DMS 273 treated with DMSO at 0.1 percent for 48 hours (cell line): ENCODE data around the gene SFXN5.

ENCODE experiments used
- DNase-seq: peaks from one replicate; lab custom pipeline; 2025; lab: John Stamatoyannopoulos, UW

The SFXN5 gene

DNA sequence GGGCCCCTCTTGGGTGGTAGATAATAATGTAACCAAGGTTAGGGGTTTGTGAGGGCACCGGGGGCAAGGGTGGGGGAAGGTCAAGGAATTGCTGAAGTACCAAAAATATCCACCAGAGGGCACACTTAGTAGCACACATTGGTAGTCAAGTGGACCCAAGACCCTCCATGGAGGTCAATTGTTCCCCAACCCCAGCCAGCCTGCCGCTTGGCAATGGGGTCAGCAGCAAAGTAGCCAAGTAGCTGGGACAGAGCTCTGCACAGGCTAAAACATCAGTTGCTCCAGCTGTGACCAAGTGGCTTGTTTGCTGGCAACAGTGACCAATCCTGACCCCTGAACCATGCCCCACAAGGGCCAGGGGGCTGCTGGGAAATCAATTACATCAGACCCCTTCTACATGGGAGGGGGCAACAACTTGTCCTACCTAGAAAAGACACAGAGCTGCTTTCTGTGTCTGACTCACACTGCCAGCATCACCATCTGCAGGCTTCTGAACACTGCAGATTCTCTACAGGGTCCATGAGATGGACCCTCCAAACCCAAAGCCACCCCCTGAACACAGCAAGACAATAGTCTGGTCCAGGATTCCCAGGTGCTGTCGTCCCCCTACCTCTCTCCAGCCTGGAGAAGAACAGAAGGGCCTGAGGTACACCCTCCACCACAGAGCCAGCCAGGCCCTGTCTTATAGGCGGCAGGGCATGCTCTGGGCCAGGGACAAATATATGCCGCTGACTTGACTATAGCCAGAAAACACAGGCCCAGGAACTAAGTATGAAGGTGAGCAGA, 78.2 kb downstream of the SFXN5 start:
- DNase-seq = no peak

DNA sequence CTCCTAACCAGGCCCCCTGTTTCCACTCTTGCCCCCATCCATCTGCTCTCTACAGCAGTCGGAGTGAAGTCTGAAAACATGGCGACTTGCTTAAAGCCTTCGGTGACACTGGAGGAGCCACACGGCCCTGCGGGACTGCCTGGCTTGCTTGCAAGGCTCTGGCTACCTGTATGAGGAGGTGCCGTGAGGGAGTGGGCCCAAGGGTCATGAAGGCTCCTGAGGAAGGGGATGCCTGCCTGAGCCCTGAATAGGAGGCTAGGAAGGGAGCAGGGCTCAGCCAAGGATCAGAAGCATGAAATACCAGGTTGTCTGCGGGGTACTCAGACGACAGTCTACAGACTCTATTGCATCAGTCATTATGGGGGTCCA, 78.8 kb downstream of the SFXN5 start:
- no peak for DNase-seq

- DNase-seq = no peak
Observed at GRCh38 chr2:72991980-72992733, 79.4 kb downstream of the SFXN5 start.

- DNase-seq = no peak
Observed at GRCh38 chr2:72991439-72991725, 80.1 kb downstream of the SFXN5 start.

DNA sequence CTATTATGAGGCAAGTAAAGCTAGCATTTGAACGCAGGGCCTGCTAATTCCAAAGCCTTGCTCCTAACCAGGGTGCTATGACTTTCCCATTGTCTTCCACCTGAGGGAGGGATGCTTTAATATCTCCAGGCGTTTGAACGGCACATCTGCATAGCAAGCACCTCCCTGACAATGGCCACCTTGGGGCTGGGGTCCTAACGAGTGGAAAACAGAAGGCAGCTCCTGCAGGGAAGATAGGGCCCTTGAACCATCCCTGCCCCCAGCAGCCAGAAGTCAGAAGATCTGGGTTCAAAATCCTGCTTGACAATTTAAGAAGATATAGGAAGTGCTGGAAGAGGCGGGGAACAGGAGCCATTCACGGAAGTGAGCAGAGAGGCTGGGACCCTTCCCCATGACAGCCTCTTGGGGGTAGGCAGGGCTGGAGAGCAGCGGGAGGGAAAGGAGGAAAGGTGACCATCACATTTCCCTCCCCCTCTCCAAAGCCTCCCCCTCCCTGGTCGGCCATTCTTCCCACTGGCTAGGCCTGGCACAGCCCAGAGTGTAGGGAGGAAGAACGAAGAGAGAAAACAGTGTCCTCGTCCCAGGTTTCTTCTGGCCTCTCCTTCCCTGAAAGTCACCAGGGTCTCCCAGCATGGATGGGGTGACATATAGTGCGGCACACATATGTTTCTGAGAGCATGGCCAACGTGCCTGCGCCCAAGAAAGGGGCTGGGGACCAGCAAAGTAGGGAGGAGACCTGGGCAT, 80.6 kb downstream of the SFXN5 start:
- no peak for DNase-seq

DNA sequence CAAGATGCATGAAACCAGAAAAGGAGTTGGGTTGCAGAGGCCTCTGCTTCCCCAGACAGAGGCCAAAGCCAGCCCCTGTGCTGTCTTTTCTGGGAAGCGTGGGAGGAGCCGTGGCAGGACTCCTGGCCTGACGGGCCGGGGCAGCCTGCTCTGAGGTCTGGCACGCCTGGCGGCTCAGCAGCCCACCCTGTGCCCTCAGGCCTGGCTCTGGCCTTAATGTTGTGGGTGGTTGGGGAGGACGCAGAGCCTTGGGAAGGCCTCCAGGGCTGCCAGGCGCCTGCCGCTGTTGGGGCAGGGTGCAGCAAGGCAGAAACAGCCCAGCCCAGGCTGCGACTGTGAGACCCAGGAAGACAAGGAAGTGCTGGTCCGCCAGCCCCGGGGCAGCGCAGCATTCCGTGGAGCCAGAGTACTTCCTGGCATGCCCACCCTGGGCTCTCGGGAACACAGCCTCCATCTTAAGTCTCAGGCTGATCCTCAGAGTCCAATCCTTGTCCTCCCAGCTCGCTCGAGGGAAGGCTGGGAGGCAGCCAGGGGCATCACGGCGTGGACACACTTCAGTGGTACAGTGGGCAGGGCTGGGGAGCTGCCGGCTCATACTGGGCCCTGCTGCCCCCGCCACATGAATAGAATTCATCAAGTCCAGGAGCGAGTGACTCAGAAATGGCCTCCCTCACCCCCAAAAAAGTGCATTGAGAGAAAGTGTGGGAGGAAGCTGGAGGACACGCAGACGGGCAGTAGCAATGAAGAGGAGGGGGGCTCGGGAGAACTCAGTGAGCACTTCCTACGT, 81.5 kb downstream of the SFXN5 start:
- no peak for DNase-seq

DNA sequence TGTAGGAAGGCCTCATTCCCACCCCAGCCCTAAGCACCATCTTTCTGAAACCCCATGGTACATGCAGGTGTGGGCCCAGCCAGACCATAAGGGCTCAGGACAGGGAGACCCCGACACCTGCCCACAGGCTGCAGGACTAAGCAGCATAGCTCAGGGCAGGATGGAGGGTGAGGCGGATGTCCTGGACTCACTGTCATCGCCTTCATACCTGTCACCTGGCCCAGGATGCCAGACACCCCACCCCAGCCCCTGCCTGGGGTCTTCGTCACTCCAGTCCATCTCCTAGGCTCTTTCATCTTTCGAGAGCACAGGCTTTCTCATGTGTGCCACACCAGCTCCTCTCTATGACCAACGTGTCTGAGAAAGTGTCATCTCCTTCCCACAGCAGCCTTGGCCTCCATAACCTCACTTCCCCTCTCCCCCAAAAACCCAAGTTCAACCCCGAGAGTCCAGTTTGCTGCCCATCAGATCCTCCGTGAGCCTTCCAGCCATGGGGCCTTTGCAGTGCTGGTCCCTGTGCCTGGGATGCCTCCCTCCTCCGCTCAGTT, 82.7 kb downstream of the SFXN5 start:
- DNase-seq = no peak

- no peak for DNase-seq
Observed at GRCh38 chr2:72988041-72988440, 83.5 kb downstream of the SFXN5 start.

GRCh38 chr2:72985891-72986683, 85.4 kb downstream of the SFXN5 start:
- no peak for DNase-seq

DNA sequence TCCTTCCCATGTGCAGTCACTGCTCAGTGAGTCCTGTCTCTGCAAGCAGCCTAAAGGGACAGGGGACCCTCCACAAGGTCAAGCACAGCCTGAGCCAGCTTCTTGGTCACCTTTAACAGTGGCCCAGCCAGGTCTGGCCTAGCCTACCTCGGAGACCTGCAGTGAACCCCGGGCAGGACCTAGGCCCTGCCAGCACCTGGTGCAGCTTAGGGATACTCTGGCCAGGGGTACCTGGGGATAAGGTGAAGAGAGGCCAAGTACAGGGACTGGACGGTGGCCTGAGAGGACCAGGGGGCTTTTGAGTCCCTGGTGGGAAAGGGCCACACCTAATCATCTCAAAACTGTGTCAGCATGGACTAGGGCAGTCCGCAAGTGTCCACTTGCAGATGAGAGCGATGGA, 86.4 kb downstream of the SFXN5 start:
- no peak for DNase-seq

- DNase-seq = no peak
Observed at GRCh38 chr2:72984172-72984671, 87.3 kb downstream of the SFXN5 start.

DNA sequence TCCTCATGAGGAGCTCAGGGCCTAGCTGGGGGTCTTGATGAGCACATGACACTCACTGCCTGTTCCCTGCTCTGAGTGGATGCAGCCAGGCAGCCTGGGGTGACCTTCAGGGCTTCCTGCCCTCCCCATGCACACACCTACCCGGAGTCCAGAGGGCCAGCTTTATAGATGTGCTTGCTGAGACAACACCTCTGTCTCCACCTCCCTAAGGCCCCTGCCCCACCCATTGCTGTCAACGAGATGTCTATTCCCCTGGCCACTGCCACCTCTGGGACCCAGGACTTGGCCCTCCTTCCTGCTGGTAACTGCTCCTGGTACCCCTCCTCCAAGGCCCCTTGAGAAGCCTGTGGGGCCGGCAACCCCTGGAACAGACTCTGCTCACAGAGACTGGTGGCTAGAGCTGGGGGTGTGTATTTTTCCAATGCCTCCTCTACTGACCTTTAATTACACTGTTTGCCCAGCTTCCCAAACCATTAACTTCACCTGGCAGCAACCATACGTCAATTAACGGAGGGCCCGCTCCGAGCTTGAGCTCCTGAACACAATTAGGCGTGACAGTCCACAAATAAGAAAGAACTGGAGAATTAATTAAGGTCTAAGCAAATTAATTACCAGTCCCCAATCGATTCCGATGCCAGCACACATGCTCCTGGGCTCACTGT, 87.9 kb downstream of the SFXN5 start:
- DNase-seq = no peak

DNA sequence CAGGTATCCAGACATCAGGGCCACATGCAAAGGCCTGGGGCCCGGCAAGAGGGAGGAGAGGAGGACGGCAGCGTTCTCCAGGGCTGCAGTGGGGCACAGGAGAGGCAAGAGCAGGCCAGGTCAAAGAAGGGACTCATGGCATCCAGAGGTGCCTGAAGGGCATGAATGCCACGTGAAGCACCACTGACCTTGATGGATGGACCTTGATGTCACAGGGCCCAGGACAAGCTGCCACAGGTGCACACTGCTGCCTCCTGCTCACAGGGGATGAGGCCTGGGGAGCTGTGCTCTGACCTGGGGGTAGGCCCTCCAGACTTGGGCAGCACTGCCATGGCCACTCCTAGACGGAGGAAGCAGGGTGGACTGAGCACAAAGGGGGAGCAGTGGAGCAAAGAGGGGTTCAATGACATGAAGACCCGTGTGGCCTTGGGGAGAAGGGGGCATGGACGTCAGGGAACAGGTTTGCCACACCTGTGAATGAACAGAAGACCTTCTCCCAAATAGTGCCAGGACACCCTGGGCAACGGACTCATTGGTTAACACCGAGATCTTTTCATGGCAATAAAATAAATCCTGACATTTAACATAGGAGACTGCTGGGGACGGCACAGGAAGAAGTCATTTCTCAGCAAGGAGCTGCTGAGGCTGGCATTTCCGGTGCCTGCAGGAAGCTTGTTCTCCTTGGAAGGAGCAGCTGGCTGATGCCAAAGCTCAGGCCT, 88.6 kb downstream of the SFXN5 start:
- DNase-seq = no peak

- DNase-seq = no peak
Observed at GRCh38 chr2:72982219-72982618, 89.3 kb downstream of the SFXN5 start.

DNA sequence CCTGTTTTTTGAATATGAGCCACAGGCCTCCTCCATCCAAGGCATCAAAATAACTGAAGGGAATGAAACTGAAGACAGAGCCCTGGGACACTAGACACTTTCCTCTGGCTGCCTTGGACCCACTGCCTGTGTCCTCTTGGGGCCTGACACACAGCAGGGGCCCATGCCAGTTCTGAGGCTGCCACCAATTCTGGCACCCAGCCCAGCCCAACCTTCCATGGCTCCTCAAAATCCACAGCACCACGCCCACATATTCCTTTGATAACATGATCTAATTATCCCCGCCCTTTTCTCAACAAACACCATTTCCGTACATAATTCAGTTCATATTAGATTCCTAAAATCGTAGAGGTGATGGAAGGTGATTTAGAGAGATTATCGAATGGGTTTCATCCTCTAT, 90.0 kb downstream of the SFXN5 start:
- DNase-seq = no peak

DNA sequence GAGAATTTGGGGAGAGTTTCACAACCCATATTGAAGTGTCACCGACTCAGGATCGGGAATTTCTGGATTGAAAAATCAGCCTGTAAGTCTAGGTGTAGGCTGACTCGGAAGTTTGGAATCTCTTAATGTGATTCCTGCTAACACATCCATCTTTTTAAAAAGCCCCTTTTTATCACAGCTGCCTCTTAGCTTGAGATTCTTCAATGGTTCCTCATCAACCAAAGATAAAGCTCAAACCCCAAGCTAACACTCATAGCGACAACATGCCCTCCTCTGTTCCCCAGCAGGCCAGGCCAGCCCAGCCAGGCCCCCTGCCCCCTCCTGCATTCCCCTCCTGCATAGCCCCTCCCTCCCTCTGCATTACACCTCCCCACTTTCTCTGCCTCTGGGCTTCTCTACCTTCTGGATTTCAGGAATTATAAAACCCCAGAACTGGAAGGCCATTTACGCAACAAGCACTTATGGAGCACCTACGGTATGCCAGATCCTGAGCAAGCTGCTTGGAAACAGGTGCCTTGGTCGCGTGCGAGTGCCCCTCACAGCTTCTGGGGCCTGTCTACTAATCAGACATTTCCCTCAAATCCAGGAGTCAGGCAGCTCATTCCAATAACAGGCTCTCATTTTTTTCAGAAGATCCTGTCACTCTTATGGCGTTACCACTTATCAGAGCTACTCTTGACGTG, 90.8 kb downstream of the SFXN5 start:
- no peak for DNase-seq

GRCh38 chr2:72979896-72980295, 91.6 kb downstream of the SFXN5 start:
- DNase-seq = no peak

DNA sequence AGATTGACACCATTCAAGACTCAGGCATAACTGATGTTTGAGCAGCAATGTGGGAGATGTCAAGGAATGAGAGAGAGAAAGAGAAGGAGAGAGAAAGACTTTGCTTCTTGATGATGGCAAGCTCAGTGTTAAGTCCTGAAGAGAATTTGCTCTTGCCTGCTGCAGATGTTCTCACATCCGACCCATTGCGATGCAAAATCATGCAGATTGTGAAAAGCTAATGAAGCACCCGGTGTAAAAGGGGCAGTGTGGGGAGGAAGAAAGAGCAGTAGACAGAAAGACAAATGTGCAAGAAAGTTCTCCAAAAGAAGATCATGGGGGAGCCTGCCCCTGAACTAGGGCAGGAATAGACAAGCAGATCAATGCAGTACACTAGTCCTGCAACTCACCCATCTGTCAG, 96.5 kb downstream of the SFXN5 start:
- DNase-seq = no peak

DNA sequence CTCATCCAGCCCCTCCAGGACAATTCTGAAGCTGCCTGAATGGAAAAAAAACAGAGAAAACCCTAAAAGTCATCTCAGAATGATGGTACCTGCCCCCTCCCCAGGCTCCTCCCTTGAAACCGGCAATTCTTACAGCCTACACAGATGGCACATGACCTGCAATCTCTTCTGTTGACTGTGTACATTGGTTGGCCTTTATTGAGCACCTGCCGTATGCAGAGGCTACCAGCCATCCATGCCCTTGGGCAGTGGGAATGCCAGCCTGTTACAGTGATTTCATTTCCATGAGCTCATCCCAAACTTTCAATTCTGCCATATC, 97.1 kb downstream of the SFXN5 start:
- no peak for DNase-seq
